ENCODE results near the gene SCN3A.

- no peak for TF ChIP-seq CTCF (IDR thresholded peaks at IDR 0.05)
- no peak for TF ChIP-seq POLR2A (IDR thresholded peaks at IDR 0.05)
- TF ChIP-seq POLR2AphosphoS5 (IDR thresholded peaks at IDR 0.05) = no peak
These were observed 59.5 kb downstream of the SCN3A start for GRCh38 chr2:165144315-165144714.
